HG02840 (cell line): Measurements from ENCODE around the gene CA14.
A peak's percentile ranks its signal among the peaks of the same experiment; 100 is the strongest.
"Not testable (repeated sequence)": the region's sequence is repeated elsewhere in the genome, so short reads cannot be mapped to it uniquely, and the experiment has no call there.

Source experiments
- ATAC-seq: cut with Tn5 transposase; IDR thresholded peaks from one replicate; pipeline ENCODE4 v1.9.1; 2021; ENCODE audit warnings: mild to moderate bottlenecking, moderate library complexity, moderate number of reproducible peaks; ENCODE audit not compliant: unreplicated experiment, low FRiP score

The CA14 gene

GRCh38 chr1:150257624-150258585 lies at the start of gene CA14:
CA14 (plus strand) TSS chr1:150257774; CDS start chr1:150258129, 355 bp downstream.
- no peak for ATAC-seq

GRCh38 chr1:150208460-150208859 lies 49.1 kb upstream of the CA14 start:
- not testable (repeated sequence) for ATAC-seq

GRCh38 chr1:150210091-150210490 lies 47.5 kb upstream of the CA14 start:
- no peak for ATAC-seq

DNA sequence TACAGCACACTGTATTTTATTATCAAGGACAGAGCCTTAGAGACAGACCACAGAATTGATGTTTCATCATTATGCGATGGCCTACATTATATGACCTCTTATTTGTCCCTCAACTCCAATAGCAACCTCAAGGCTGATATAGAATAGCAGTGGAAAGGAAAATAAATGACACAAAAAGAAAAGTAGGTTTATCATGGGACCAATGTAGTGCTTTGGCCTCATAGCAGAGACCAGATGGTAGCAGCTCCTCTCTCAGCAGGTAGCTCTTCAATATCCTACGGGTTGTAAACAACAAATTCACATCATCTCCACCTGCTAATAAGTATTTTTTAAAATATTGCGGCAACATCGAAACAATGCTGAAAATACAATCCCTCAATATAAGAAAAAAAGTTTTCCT lies 46.9 kb upstream of the CA14 start:
- ATAC-seq = no peak

GRCh38 chr1:150212070-150212469 lies 45.5 kb upstream of the CA14 start:
- no peak for ATAC-seq

DNA sequence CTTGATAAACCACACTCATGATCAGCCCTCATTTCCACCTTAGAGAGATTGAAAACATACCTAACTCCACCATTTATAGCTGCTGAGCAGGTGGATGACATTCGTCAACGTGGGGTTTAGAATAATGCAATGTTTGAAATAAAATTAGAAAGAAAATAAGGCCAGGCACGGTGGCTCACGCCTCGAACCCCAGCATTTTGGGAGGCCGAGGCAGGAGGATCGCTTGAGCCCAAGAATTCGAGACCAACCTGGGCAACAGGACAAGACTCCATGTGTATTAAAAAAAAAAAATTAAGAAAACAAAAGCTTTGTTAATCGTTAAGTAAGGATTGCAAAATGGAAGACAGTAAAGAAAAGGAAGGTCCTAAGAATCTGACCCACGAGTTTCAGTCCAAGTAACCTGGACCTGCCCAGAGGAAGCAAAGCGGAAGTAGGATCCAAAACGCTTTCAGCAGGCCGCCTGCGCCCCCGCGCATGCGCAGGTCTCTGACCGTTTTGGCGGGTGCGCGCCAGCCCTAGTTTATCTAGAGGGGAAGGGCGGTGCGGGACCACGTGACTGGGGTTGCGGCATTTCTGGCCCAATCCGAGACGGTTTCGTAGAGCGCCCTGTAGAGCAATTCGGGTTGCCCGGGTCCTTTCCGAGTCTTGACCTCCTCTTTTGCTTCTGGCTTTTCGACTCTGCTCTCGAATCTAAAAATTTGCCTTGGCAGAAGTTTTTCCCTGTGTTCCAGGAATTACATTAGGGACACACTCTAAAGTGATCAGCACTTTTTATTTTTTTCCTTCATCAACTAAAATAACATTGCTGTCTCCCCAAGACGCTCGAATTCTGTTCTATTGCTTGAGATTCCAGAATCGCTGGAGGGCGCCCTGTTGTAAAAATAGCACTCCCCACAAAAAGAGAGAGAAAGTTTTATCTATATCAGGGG lies 44.1 kb upstream of the CA14 start:
- ATAC-seq = peak; percentile 87

GRCh38 chr1:150214099-150214756 lies 43.3 kb upstream of the CA14 start:
- not testable (repeated sequence) for ATAC-seq

DNA sequence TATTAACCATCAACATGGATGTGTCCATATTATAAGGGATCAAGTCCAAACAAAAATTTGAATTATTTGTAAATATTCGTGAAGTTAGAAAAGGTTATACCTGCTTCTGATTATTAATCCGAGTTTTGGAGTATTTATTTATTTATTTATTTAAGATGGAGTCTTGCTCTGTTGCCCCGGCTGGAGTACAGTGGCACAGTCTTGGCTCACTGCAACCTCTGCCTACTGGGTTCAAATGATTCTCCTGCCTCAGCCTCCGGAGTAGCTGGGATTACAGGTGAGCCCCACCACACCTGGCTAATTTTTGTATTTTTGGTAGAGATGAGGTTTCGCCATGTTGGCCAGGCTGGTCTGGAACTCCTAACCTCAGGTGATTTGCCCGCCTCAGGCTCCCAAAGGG lies 41.7 kb upstream of the CA14 start:
- not testable (repeated sequence) for ATAC-seq

GRCh38 chr1:150221552-150221951 lies 36.0 kb upstream of the CA14 start:
- no peak for ATAC-seq

DNA sequence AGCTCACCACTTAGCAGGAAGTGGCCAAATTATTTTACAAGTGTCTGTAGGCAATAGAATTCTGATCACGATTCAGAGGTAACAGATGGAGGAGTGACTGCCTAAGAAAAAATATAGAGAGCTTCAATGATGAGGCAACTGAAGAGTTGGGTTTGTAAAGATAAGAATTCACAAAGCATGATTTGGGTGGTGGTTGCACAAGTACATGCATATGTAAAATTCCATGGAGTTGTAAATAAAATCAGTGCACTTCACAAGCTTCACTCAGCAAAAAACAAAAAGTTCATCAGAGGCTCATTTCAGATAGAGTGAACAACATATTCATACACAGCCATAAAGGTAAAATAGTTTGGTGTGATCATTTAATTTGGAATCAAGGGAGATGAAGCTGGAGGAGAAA lies 32.6 kb upstream of the CA14 start:
- ATAC-seq = no peak

GRCh38 chr1:150225546-150225945 lies 32.0 kb upstream of the CA14 start:
- ATAC-seq = no peak

- ATAC-seq = no peak
These were observed 31.1 kb upstream of the CA14 start for GRCh38 chr1:150226486-150226885.

- no peak for ATAC-seq
These were observed 30.3 kb upstream of the CA14 start for GRCh38 chr1:150227228-150227627.

DNA sequence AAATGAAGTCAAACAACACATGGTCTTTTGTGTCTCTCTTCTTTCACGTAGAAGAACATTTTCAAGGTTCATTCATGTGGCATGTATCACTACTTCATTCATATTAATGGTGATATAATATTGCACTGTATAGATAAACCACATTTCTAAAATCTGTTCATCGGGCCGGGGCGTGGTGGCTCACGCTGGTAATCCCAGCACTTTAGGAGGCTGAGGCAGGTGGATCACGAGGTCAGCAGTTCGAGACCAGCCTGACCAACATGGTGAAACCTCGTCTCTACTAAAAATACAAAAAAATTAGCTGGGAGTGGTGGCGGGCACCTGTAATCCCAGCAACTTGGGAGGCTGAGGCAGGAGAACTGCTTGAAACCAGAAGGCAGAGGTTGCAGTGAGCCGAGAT lies 29.3 kb upstream of the CA14 start:
- not testable (repeated sequence) for ATAC-seq

- not testable (repeated sequence) for ATAC-seq
These were observed 24.7 kb upstream of the CA14 start for GRCh38 chr1:150232921-150233320.

GRCh38 chr1:150233359-150234308 lies 23.9 kb upstream of the CA14 start:
- ATAC-seq = no peak

- ATAC-seq = no peak
These were observed 23.3 kb upstream of the CA14 start for GRCh38 chr1:150234309-150234565.

DNA sequence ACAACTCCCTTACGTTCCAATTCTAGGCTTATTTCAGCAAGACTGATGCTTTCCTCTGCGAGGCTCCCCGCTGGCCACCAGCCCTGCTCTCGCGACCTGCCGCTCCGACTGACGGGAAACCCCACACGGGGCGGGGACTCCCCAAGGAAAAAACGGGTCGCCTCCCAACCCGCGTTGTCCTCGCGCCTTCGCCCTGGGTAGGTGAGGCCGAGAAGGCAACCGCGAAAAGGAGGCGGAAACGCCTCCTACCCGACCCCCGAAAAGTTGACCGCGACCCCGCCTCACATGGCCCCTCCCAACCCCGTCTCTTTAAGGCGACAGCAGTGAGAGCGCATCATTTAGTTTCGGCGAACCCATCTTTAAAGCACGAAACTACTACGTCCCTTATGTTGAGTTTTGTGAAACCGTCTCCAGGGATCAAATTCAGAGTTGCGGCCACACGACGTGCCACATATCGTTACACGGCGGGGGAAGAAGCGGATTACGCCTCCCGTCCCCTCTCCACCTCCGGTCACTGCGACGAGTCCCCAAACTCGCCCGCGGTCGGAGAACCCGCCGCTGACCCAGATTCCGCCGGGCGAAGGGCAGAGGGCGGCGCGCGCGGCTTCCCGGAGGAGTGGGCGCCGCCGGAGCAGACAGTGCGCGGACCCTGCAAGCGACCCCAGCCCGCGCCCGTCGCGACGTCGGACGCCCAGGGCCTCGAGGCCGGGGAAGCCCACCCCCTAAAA lies 22.8 kb upstream of the CA14 start:
- peak; percentile 52 for ATAC-seq

GRCh38 chr1:150235294-150235851 lies 22.2 kb upstream of the CA14 start:
- peak; percentile 2 for ATAC-seq
